ENCODE results near the gene USP6NL. TPM values are rescaled to one million over a fixed set of nuclear protein-coding genes. Genes with fewer than 3 reads are reported as not detected.

The USP6NL gene
- polyA plus RNA-seq, 1 of the 3 experiments (the other 2 are of a cell fraction): 8.9 TPM

DNA sequence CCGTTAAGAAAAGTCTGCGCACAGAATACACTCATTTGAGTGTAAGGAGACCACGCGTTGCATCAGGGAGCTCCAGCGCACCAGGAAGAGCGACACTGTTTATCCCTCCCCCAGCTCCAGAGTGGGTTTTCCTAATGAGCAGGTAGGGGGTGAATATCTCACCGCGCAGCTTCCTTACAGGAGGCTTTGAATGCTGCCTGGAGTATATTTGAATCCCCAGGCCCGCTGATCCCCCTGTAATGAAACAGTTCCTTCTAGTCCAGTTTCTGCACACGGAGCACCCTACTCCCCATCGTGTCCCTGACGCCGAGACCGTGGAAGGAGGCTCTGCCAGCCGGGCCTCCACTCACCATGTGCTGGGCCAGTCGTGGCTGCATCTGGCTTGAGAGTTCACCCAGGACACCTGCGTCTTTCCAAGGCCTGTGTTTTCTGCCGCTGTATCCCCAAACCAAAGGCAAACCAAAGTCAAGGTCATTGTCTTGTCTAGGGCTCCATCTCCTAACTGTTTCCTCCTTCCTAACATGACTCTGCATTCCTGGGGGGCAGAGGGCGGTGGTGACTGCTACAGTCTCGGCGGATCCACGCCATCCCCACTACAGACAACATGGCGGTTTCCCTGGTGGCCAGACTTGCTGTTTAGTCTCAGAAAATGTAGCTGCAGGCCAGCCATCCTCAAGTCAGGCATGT, 167.8 kb downstream of the USP6NL start (continued):
- TF ChIP-seq, protein P1, sequence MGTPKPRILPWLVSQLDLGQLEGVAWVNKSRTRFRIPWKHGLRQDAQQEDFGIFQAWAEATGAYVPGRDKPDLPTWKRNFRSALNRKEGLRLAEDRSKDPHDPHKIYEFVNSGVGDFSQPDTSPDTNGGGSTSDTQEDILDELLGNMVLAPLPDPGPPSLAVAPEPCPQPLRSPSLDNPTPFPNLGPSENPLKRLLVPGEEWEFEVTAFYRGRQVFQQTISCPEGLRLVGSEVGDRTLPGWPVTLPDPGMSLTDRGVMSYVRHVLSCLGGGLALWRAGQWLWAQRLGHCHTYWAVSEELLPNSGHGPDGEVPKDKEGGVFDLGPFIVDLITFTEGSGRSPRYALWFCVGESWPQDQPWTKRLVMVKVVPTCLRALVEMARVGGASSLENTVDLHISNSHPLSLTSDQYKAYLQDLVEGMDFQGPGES (IDR thresholded peaks at IDR 0.05; ENCODE audit: low read depth, low read length): no peak
- TF ChIP-seq GATA2 (CRISPR knock-in tag; IDR thresholded peaks at IDR 0.05): no peak
- TF ChIP-seq EZH2phosphoT487 (IDR thresholded peaks at IDR 0.05; ENCODE audit: borderline replicate concordance, low read depth): no peak

DNA sequence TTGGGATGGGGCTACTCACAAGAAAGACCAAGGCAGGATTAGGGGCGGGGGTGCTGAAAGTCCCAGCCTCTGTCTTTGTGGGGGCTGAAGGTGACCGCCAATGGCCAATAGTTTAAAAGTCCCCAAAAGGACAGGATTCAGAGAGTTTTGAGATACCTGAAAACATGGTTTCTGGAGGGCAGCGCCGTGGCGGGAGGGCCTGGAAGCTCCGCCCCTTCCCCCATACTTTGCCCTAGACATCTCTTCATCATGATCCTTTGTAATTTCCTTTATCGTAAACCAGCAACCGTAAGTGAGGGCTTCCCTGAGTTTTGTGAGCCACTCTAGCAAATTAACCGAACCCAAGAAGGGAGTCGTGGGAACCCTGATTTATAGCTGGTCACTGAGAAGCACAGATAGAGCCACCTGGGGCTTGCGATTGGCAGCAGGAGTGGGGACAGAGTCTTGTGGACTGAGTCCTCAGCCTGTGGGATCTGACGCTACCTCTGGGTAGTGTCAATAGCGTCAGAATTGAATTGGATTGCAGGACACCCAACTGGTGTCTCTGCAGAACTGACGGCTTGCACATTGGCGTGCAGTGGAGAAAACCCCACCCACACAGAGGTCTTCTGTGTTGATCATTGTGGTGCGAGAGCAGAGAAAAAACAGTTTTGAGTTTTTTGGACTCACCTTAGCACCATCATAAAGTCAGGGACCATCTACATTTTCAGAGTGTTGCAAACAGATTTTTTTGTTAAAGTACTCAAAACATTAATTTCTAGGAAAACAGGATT, 169.3 kb downstream of the USP6NL start:
- no peaks in the 10 kb centered on the region for H3F3A ChIP-seq (replicated peaks; ENCODE audit: insufficient read depth)
- H3K27ac ChIP-seq (ENCODE audit: low read depth in 2 of 2, low read length in 1 of 2): no peak overlapping the region
- H4K20me1 ChIP-seq (ENCODE audit: insufficient read depth): no peaks in the 10 kb centered on the region
- TF ChIP-seq POLR2AphosphoS5 (IDR thresholded peaks at IDR 0.05; ENCODE audit: low read depth, low read length) (no peak), YY1 (IDR thresholded peaks at IDR 0.05; ENCODE audit: low read depth) (no peak), FOSL2 (IDR thresholded peaks at IDR 0.05; ENCODE audit: borderline replicate concordance, low read depth) (no peak), TAF1 (IDR thresholded peaks at IDR 0.05; ENCODE audit: borderline replicate concordance, low read depth, low read length) (no peak), SIN3A (IDR thresholded peaks at IDR 0.05; ENCODE audit: borderline replicate concordance, low read depth, low read length) (no peak), RFX5 (IDR thresholded peaks at IDR 0.05; ENCODE audit: low read length) (no peak), MXI1 (IDR thresholded peaks at IDR 0.05; ENCODE audit: low read depth, low read length) (no peak), RXRA (IDR thresholded peaks at IDR 0.05; ENCODE audit: borderline replicate concordance, low read depth) (no peak), NRF1 (IDR thresholded peaks at IDR 0.05; ENCODE audit: low read depth, low read length) (no peak)
- no peak for DNase-seq
- H3K4me3 ChIP-seq (ENCODE audit: low read depth in 2 of 2, low read length in 1 of 2): no peak overlapping the region
- no peaks in the 10 kb centered on the region for H3K36me3 ChIP-seq (replicated peaks in 1 of 2; ENCODE audit: control insufficient read depth in 1 of 2, insufficient read depth in 2 of 2, low read length in 1 of 2)
- H3K4me2 ChIP-seq: no peak overlapping the region
- H3K9me3 ChIP-seq: no peaks in the 10 kb centered on the region
- no peaks in the 10 kb centered on the region for H3K4me1 ChIP-seq (ENCODE audit: control insufficient read depth in 1 of 2, insufficient read depth in 2 of 2, low read depth in 1 of 2, low read length in 1 of 2)
- POLR2A ChIA-PET: no interaction called here
- no peaks in the 10 kb centered on the region for H3K27me3 ChIP-seq (ENCODE audit: insufficient read depth)
- 74% methylated on average over 16 of the region's 16 CpGs for WGBS (ENCODE audit: low lambda C conversion rate)
- no peaks in the 10 kb centered on the region for H3K9me2 ChIP-seq
- CTCF ChIA-PET: interaction anchor here (1.2 kb wide), 1 partner anchor 18 kb away, joined by 5 read pairs; no protein-coding TSS in a partner anchor
- H3K79me2 ChIP-seq (ENCODE audit: insufficient read depth): no peaks in the 10 kb centered on the region
- no peak overlapping the region for H3K9ac ChIP-seq
- no peak overlapping the region for H2AFZ ChIP-seq (ENCODE audit: low read depth)

- DNase-seq: no peak
- ChIA-PET POLR2A (no interaction called here), CTCF (interaction anchor here (1.2 kb wide), 1 partner anchor 10 kb away, joined by 3 read pairs; no protein-coding TSS in a partner anchor)
- H2AFZ ChIP-seq (ENCODE audit: low read depth): no peak overlapping the region
- TF ChIP-seq GABPA (IDR thresholded peaks at IDR 0.05; ENCODE audit: low read depth) (no peak), JUND (IDR thresholded peaks at IDR 0.05) (no peak), GATA2 (CRISPR knock-in tag; IDR thresholded peaks at IDR 0.05) (no peak), NRF1 (IDR thresholded peaks at IDR 0.05; ENCODE audit: low read depth, low read length) (no peak), TAF1 (IDR thresholded peaks at IDR 0.05; ENCODE audit: borderline replicate concordance, low read depth, low read length) (no peak), FOXM1 (IDR thresholded peaks at IDR 0.05; ENCODE audit: low read depth) (no peak)
- TF ChIP-seq, protein P2, sequence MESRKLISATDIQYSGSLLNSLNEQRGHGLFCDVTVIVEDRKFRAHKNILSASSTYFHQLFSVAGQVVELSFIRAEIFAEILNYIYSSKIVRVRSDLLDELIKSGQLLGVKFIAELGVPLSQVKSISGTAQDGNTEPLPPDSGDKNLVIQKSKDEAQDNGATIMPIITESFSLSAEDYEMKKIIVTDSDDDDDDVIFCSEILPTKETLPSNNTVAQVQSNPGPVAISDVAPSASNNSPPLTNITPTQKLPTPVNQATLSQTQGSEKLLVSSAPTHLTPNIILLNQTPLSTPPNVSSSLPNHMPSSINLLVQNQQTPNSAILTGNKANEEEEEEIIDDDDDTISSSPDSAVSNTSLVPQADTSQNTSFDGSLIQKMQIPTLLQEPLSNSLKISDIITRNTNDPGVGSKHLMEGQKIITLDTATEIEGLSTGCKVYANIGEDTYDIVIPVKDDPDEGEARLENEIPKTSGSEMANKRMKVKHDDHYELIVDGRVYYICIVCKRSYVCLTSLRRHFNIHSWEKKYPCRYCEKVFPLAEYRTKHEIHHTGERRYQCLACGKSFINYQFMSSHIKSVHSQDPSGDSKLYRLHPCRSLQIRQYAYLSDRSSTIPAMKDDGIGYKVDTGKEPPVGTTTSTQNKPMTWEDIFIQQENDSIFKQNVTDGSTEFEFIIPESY (IDR thresholded peaks at IDR 0.05; ENCODE audit: borderline replicate concordance, low read depth): no peak
- TF ChIP-seq, protein P3, sequence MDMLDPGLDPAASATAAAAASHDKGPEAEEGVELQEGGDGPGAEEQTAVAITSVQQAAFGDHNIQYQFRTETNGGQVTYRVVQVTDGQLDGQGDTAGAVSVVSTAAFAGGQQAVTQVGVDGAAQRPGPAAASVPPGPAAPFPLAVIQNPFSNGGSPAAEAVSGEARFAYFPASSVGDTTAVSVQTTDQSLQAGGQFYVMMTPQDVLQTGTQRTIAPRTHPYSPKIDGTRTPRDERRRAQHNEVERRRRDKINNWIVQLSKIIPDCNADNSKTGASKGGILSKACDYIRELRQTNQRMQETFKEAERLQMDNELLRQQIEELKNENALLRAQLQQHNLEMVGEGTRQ (IDR thresholded peaks at IDR 0.05; ENCODE audit: borderline replicate concordance, low read depth, low read length): no peak
- H4K20me1 ChIP-seq (ENCODE audit: insufficient read depth): no peaks in the 10 kb centered on the region
- H3K4me2 ChIP-seq: no peak overlapping the region
- no peaks in the 10 kb centered on the region for H3K9me3 ChIP-seq
- no peak overlapping the region for H3K9ac ChIP-seq
- H3K9me2 ChIP-seq: no peaks in the 10 kb centered on the region
- H3K36me3 ChIP-seq (replicated peaks in 1 of 2; ENCODE audit: control insufficient read depth in 1 of 2, insufficient read depth in 2 of 2, low read length in 1 of 2): no peaks in the 10 kb centered on the region
- no peak overlapping the region for H3K4me3 ChIP-seq (ENCODE audit: low read depth in 2 of 2, low read length in 1 of 2)
- H3K27ac ChIP-seq (ENCODE audit: low read depth in 2 of 2, low read length in 1 of 2): no peak overlapping the region
- H3K27me3 ChIP-seq (ENCODE audit: insufficient read depth): no peaks in the 10 kb centered on the region
- no peaks in the 10 kb centered on the region for H3K79me2 ChIP-seq (ENCODE audit: insufficient read depth)
- WGBS (ENCODE audit: low lambda C conversion rate): 62% methylated on average over 16 of the region's 16 CpGs
- H3K4me1 ChIP-seq (ENCODE audit: control insufficient read depth in 1 of 2, insufficient read depth in 2 of 2, low read depth in 1 of 2, low read length in 1 of 2): no peaks in the 10 kb centered on the region
- H3F3A ChIP-seq (replicated peaks; ENCODE audit: insufficient read depth): no peaks in the 10 kb centered on the region
Measured at GRCh38 chr10:11441151-11441535, 170.3 kb downstream of the USP6NL start.
